ENCODE results near the gene ZSCAN25.
"Not testable (repeated sequence)": the region's sequence is repeated elsewhere in the genome, so short reads cannot be mapped to it uniquely, and the experiment has no call there.

ZSCAN25 gene

GRCh38 chr7:99617192-99617781, 541 bp downstream of the ZSCAN25 start:
- in situ Hi-C loops (cut with HindIII; ENCODE audit: low sequenced_read_pairs) = no loop called here

DNA sequence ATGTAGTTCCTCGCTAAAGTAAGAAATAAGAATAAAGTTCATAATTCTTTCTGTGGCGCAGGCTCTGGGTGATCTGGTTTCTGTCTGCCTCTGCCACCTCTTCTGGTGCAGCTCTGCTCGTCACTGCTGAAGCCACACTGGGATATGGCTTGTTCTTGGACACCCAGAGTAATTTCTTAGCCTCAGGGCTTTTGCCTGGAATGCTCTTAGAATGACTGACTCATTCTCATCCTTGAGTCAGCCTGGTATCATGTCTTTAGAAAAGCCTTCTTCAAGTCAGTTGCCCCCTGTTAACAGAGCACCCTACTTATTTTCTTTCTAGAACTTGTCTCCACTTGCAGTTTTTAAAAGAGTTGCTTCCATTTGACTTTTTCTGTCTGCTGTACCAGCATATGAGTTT, 2.0 kb downstream of the ZSCAN25 start:
- in situ Hi-C loops (cut with HindIII; ENCODE audit: low sequenced_read_pairs) = no loop called here

GRCh38 chr7:99619571-99620130, 2.9 kb downstream of the ZSCAN25 start:
- in situ Hi-C loops (cut with HindIII; ENCODE audit: low sequenced_read_pairs) = no loop called here

GRCh38 chr7:99621271-99621670, 4.5 kb downstream of the ZSCAN25 start:
- in situ Hi-C loops (cut with HindIII; ENCODE audit: low sequenced_read_pairs) = no loop called here

GRCh38 chr7:99622596-99622995, 5.8 kb downstream of the ZSCAN25 start:
- in situ Hi-C loops (cut with HindIII; ENCODE audit: low sequenced_read_pairs) = no loop called here

DNA sequence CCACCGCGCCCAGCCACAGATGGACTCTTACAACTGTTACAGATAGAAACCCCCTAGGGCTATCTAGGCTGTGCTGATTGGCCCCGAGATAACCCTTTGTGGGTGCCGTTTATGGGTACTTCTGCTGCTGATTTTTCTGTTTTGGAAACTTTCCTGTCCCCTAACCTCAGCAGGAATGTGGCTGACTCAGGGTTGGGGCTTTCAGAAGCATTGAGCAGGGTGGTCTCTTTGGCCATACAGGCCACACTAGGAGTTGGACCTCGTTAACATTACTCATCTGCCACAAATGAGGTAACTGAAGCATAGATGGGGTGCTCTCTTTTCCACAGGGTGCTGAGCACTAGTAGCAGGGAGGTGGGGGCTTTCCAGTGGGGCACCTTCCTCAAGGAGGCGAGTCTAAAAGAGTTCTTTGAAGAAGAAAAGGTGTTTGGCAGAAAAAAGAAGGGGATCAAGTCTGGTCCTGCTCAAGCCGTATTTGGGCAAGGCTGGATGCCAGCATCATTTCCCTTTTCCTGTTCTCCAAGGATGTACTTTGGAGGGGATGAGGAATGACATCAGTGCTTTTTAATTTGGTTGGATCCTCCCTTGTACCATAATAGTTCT, 6.4 kb downstream of the ZSCAN25 start:
- in situ Hi-C loops (cut with HindIII; ENCODE audit: low sequenced_read_pairs) = no loop called here

DNA sequence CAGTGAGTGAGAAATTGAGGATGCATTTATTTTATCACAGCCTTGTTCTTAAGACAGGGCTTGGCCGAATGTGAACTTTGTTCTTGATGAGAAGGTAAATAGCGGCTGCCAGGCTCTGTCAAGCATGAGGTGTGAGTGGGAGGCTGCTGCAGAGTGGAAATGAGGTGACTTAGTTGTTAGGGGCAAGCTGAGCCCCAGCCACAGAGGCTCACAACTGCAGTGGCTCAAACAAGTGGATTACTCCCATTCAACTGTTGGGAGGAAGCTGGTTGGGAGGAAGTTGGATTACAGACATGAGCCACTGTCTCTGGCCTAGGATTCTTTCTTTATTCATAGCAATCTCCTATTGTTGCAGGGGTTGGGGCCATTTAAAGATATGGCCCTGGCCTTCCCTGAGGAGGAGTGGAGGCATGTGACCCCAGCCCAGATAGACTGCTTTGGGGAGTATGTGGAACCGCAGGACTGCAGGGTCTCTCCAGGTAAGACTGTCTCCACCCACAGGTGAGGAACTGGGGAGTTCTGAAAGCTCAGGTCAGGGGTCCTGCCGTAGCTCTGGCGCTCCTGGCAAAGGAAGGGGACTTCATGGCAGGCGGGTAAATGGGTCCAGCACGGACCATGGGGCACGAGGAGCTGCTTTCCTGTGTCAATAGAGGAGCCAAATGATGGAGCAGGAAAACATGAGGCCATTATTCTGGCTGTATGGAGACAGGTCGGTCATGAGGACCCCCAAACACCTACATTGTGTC, 7.1 kb downstream of the ZSCAN25 start:
- in situ Hi-C loops (cut with HindIII; ENCODE audit: low sequenced_read_pairs) = no loop called here

- in situ Hi-C loops (cut with HindIII; ENCODE audit: low sequenced_read_pairs) = no loop called here
Observed at GRCh38 chr7:99624484-99624883, 7.7 kb downstream of the ZSCAN25 start.

- in situ Hi-C loops (cut with HindIII; ENCODE audit: low sequenced_read_pairs) = no loop called here
Observed at GRCh38 chr7:99625321-99625720, 8.6 kb downstream of the ZSCAN25 start.

DNA sequence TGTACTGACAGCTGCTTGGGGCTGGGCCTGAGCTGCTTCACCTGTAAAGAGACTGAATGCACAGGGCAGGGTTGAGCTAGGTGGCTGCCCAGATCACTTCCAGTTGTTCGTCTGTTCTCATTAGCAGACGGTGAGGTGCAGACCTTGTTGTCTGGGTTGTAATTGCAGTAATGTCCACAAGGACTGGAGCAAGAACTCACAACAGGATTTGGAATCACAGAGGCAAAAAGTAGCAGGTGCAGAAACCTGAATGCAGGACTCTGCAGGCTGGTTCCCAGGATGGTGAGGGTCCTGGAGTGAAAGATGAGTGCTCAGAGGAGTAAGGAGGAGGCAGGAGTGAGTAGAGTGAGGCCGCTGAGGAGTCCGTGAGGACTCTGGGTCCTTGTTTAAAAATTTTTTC, 9.2 kb downstream of the ZSCAN25 start:
- in situ Hi-C loops (cut with HindIII; ENCODE audit: low sequenced_read_pairs) = no loop called here

DNA sequence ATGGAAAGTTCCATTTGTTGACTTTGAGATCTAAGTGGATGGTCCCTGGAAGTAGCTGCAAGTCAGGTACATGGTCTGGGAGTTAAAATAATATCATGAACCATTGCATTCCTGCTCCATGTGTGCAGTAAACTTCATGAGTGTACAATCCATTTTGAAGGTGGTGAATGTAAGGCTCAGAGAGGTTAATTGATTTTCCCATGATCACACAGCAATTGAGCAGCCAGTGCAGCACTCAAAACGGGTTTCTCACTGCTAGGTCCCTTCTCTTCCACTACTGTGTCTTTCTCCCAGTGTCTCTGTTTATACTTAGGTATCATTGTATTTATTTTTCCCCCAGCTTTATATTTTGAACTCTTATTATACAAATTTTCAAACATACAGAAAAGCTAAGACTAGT, 9.9 kb downstream of the ZSCAN25 start:
- in situ Hi-C loops (cut with HindIII; ENCODE audit: low sequenced_read_pairs) = no loop called here

DNA sequence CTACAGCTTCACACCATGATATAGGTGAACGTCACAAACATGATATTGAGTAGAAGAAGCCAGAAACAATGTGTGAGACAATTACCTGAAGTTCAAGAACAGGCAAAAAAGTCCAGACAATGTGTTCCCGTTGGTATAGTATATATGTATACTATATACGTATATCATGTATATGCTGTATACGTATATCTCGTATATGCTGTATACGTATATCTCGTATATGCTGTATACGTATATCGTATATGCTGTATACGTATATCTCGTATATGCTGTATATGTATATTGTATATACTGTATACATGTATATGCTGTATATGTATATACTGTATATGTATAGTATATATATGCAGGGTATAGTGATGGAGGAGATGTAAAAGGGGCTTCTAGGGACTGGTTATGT, 10.8 kb downstream of the ZSCAN25 start:
- in situ Hi-C loops (cut with HindIII; ENCODE audit: low sequenced_read_pairs) = no loop called here

DNA sequence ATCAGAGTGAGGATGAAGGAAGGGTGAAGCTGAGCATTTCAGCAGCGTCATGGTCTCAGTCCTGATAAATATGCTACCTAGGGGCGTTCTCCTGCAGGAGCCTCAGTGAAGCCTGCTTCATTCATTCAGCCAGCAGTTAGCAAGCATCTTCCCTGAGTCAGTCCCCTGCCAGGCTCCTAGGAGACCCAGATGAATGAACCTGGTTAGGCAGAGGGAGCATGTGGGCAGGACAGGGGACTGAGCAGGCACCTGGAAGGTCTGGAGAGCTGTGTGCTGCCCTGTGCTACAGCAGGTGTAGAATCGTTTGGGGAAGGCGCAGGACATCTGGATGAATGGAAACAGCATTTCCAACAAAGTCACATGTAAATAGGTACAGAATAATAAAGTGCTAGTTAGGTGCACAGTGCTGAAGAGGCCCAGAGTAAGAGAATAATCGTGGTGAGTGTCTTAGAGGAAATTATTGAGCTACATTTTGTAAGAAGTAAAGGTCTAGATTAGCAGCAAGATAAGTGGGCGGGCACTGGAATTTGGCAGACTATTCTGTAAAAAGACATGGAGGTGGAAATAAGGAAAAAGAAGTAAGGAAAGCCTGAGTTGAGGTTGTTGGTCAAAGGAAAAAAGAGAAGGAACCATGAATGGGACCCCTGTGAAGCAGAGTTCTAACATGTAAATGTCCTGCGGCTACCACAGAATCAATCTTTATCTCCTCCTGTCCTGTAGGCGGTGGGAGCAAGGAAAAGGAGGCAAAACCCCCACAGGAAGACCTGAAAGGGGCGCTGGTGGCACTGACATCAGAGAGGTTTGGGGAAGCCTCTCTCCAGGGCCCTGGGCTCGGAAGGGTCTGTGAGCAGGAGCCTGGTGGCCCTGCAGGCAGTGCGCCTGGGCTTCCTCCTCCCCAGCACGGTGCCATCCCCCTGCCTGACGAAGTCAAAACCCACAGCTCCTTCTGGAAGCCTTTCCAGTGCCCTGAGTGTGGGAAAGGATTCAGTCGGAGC, 12.0 kb downstream of the ZSCAN25 start:
- in situ Hi-C loops (cut with HindIII; ENCODE audit: low sequenced_read_pairs) = no loop called here

DNA sequence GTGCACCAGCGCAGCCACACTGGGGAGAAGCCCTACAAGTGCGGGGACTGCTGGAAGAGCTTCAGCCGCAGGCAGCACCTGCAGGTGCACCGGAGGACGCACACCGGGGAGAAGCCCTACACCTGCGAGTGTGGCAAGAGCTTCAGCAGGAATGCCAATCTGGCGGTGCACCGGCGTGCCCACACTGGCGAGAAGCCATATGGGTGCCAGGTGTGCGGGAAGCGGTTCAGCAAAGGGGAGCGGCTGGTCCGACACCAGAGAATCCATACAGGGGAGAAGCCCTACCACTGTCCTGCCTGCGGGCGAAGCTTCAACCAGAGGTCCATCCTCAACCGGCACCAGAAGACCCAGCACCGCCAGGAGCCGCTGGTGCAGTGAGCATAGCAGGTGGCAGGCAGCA, 12.9 kb downstream of the ZSCAN25 start:
- in situ Hi-C loops (cut with HindIII; ENCODE audit: low sequenced_read_pairs) = no loop called here

GRCh38 chr7:99631295-99632109, 14.8 kb downstream of the ZSCAN25 start:
- in situ Hi-C loops (cut with HindIII; ENCODE audit: low sequenced_read_pairs) = no loop called here

DNA sequence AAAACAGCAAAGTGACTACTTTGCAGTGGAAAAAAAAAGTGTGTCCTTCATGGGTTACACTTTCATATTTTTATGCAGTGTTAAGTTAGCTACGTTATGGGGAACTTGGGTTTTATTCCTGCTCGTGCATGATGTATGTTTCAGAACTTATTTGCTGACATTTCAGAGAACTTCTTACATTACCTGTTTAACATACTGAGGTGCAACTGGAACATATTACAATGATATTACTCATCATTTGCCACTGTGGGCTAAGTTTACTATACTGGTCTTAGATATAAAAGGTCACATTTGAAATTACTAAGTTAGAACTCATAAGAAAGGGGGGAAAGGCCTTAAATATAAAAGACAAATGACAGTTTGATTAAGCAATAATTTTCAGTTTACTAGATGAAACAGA, 20.7 kb downstream of the ZSCAN25 start:
- in situ Hi-C loops (cut with HindIII; ENCODE audit: low sequenced_read_pairs) = not testable (repeated sequence)

GRCh38 chr7:99638731-99639130, 22.0 kb downstream of the ZSCAN25 start:
- in situ Hi-C loops (cut with HindIII; ENCODE audit: low sequenced_read_pairs) = no loop called here

GRCh38 chr7:99639267-99639666, 22.5 kb downstream of the ZSCAN25 start:
- in situ Hi-C loops (cut with HindIII; ENCODE audit: low sequenced_read_pairs) = no loop called here

GRCh38 chr7:99642027-99642426, 25.3 kb downstream of the ZSCAN25 start:
- in situ Hi-C loops (cut with HindIII; ENCODE audit: low sequenced_read_pairs) = no loop called here

GRCh38 chr7:99643464-99643863, 26.7 kb downstream of the ZSCAN25 start:
- in situ Hi-C loops (cut with HindIII; ENCODE audit: low sequenced_read_pairs) = no loop called here
